Measurements from ENCODE around the gene AMBRA1.

- TF ChIP-seq CTCF (conservative IDR thresholded peaks at IDR 0.05; ENCODE audit: low read length) (no peak), EZH2phosphoT487 (IDR thresholded peaks at IDR 0.05; ENCODE audit: borderline replicate concordance, low read depth, low read length) (no peak)
Measured at GRCh38 chr11:46383974-46384701, 209.7 kb downstream of the AMBRA1 start.
